GM10266 (cell line): ENCODE measurements around the gene SMIM15.

ENCODE experiments used
- DNase-seq: peaks from one replicate; pipeline ENCODE4 v3.0.0; 2012; ENCODE audit errors: extremely low spot score
- TF ChIP-seq, protein P1 (sequence below): IDR thresholded peaks from 2 replicates; pipeline ENCODE4 v1.5.1; 2012; ENCODE audit warnings: mild to moderate bottlenecking, low read depth; ENCODE audit not compliant: control insufficient read depth, insufficient read depth; ENCODE audit errors: missing control alignments

Gene SMIM15

DNA sequence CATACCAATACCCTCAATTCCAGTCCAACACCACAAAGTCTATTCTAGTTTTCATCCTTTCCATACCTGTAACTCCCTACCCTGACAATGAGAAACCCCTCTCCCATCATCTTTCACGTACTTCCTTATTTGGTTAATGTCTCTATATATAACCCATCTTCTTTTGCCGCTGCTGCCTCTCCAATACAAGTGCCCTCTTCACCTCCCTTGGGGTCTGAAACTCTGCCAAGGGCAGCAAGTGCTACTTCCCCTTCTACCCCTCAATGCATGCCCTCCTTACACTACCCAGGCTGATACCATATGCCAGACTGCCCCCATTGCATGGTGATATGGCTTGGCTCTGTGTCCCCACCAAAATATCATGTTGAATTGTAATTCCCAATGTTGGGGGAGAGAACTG is 24.4 kb upstream of the SMIM15 start:
- TF ChIP-seq, protein P1, sequence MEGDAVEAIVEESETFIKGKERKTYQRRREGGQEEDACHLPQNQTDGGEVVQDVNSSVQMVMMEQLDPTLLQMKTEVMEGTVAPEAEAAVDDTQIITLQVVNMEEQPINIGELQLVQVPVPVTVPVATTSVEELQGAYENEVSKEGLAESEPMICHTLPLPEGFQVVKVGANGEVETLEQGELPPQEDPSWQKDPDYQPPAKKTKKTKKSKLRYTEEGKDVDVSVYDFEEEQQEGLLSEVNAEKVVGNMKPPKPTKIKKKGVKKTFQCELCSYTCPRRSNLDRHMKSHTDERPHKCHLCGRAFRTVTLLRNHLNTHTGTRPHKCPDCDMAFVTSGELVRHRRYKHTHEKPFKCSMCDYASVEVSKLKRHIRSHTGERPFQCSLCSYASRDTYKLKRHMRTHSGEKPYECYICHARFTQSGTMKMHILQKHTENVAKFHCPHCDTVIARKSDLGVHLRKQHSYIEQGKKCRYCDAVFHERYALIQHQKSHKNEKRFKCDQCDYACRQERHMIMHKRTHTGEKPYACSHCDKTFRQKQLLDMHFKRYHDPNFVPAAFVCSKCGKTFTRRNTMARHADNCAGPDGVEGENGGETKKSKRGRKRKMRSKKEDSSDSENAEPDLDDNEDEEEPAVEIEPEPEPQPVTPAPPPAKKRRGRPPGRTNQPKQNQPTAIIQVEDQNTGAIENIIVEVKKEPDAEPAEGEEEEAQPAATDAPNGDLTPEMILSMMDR, result no peak
- no peak for DNase-seq

DNA sequence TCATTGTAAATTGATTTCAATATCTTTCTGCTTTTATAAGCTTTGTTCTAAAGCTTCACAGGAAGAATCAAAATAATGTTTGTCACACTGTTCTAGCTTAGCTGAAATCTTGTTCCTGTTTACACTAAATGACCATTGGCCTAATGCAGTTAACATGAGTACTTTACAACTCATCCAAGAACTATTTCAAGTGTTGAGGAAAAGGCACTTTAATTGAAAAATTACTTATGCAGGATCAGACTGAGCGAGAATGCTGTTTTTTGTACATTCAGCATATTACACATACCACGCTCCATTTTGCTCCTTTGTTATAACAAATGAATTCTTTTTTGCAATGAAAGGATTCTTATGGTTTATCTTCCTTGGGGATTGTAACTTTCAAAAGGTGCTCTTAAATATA is 22.4 kb upstream of the SMIM15 start:
- no peak for DNase-seq
- TF ChIP-seq, protein P1, result no peak

DNA sequence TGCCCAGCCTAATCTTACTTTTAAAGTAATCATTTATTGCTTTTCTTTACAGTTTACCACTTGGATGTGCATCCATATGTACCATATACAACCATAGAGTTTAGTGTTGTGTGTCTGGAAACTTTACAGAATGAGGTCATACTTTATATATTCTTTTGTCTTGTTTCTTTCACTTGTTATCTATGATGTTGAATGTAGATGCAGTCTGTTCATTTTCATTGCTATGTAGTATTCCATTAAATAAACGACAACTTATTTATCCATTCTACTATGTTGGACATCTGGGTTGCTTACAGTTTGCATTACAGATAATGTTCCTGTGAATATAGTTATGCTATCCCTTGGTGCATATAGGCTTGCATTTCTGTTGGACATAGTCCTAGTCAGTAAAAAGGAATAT is 21.3 kb upstream of the SMIM15 start:
- TF ChIP-seq, protein P1, result no peak
- DNase-seq, result no peak

DNA sequence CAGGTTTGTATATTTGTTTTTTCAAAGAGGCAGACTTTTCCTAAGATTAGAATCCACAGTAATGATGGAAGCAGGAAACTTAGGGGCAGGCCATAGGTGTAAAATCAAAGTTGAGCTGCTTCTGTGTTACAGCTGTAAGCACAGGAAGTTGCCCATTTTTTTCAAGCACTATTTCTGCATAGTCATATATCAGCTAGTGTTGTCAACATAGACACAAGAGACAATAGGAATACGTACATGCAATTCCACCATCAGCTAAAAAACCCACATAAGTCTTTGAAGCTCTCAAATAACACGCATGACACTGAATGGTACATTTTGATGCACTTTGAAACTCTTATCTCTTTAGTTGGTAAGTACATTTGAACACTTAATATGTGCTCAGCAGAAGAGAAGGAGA is 20.2 kb upstream of the SMIM15 start:
- TF ChIP-seq, protein P1, result no peak
- DNase-seq, result no peak

DNA sequence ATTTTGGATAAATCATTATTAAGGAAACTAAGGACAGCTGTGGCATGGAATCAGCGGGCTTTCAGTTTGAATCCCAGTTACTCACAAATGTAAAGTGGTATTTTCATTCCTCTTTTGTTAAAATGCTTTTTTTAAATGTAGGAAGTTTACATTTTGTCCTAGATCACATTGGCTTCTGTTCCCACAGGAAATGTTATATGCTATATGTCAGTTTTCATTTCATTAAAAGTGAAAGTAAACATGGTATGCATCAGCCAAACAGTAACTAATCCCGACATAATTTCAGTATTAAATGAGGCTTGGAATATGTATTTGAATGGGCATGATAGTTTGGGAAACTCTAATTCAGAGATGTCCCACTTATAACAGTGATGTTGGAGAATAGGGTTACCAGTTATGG is 18.6 kb upstream of the SMIM15 start:
- no peak for DNase-seq
- TF ChIP-seq, protein P1, result no peak

DNA sequence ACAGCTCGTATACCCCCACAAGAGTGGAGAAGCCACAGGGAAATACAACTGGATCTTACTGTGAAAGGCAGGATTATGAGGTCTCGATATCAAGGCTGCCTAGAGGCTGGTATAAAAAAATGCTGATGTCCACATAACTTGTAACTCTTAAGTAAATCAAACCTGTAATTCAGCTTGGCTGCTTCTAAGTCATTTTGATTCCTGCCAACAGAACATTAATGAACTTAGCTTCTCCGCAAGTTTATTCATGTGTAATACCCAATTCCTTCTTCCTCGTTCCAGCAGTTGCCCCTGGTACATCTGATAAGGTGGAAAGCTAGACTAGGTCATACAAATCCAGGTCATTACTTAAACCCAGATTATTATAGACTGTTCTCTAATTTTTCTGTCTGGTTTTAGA is 16.4 kb upstream of the SMIM15 start:
- DNase-seq, result no peak
- TF ChIP-seq, protein P1, result no peak

DNA sequence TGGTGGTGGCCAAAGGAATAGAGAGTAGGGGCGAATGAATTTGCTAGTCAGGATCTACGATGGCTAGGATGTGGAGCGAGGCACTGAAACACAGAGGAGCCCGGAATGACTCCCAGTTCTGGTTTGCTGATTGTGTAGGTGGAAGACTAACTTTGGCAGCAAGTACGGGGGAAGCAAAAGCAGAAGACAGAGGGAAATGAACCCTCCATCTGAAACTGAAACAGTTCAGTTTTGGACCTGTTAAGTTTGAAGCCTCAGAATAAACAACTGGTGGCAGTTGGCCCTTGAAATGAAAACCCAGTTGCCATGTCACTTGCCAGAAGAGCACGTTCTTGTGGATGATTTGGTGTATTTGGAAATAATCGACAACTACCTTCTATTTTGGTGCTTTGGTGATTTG is 15.4 kb upstream of the SMIM15 start:
- peak; percentile 33 for DNase-seq
- TF ChIP-seq, protein P1, result no peak

DNA sequence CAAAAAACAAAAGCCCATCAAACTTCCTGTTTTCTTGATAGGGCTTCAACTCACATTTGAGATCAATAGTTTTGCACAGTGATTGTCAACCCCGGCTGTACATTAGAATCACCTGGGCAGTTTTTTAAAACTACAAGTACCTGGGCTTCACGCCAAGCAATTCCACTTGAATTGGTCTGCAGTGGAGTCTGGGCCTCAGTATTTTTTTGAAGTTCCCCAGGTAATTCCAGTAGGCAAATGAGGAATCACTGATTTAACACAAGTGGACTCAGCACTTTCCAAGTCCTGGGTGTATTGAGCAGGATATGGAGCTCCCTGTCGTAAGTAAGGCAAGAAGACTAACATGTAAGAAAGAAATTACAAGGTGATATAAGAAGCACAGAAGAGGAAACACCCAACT is 14.8 kb upstream of the SMIM15 start:
- no peak for DNase-seq

More for the DNA sequence above, 14.8 kb upstream of the SMIM15 start:
- TF ChIP-seq, protein P1, result no peak
